Right forelimb (tissue), 1 donor: ENCODE results near the gene CITED4.

Source experiments
- DNase-seq: peaks from one replicate; pipeline ENCODE4 v3.0.0-alpha.2; 2018

Gene CITED4

GRCh38 chr1:40851643-40852042 is 10.5 kb downstream of the CITED4 start:
- DNase-seq = no peak

- DNase-seq = peak; percentile 81
Measured at GRCh38 chr1:40849801-40850592, 12.2 kb downstream of the CITED4 start.

- DNase-seq = no peak
Measured at GRCh38 chr1:40848530-40849189, 13.5 kb downstream of the CITED4 start.

- no peak for DNase-seq
Measured at GRCh38 chr1:40847023-40847745, 15.0 kb downstream of the CITED4 start.

DNA sequence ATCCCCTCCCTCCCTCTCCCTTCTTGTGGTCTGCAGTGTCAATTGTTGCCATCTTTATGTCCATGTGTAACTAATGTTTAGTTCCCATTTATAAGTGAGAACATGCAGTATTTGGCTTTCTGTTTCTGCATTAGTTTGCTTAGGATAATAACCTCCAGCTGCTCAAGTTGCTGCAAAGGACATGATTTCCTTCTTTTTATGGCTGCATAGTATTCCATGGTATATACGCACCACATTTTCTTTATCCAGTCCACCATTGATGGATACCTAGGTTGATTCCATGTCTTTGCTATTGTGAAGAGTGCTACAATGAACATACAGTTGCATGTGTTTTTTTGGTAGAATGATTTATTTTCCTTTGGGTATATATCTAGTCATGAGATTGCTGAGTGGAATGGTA is 16.3 kb downstream of the CITED4 start:
- DNase-seq = no peak

GRCh38 chr1:40844887-40845878 is 17.0 kb downstream of the CITED4 start:
- DNase-seq = no peak

- no peak for DNase-seq
Measured at GRCh38 chr1:40844079-40844478, 18.1 kb downstream of the CITED4 start.

GRCh38 chr1:40842691-40843090 is 19.5 kb downstream of the CITED4 start:
- DNase-seq = no peak

DNA sequence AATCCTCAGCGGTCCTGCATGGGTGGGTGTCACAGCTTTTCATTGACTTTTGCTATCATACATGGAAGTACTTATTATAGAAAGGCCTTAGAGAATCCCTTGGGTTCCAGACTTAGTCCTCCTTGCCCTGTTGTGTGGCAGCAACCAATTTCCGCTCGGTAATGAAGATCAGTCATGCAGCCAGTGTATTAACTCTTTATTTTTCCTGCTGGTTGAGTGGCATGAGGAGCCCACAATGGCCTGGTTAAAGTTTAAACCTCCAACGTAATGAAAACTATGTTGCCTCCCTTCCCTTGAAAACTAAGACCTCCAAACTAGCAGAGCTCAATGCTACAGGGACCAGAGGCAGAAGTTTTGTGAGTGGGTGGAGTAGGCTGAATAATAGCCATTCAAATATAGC is 20.0 kb downstream of the CITED4 start:
- no peak for DNase-seq

DNA sequence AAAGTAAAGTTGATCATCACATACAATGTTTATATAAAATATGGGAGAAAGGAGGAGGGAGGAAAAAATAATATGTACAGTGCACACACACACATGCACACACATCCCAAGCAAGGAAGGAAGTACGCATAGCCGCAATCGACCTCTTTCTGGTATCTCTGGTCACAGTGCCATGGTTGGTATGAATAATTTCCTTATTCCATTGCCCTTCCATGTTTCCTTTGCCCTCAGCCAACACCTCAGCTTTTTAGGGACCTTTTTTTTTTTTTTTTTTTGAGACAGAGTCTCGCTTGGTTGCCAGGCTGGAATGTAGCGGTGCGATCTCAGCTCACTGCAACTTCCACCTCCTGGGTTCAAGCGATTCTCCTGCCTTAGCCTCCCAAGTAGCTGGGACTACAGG is 20.6 kb downstream of the CITED4 start:
- no peak for DNase-seq

GRCh38 chr1:40840526-40841323 is 21.4 kb downstream of the CITED4 start:
- DNase-seq = no peak

DNA sequence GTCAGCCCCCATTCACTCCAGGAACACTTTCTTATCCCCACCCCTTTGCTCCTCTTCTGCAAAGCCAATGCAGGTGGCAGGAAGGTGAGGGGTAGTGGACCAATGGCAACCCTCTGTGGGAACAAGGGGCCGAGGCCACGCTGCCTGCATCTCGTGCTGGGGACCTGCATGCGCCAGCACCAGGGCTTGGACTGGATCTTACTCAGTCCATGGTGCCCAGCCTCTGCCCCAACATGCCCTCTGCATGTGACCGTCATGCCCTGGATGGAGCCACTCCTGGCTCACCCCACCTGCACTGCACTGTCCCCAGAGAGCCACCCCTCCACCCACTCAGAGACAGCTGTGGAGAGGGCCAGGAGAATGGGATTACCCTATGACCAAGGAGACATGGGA is 22.2 kb downstream of the CITED4 start:
- no peak for DNase-seq

GRCh38 chr1:40838980-40839942 is 22.9 kb downstream of the CITED4 start:
- DNase-seq = no peak

DNA sequence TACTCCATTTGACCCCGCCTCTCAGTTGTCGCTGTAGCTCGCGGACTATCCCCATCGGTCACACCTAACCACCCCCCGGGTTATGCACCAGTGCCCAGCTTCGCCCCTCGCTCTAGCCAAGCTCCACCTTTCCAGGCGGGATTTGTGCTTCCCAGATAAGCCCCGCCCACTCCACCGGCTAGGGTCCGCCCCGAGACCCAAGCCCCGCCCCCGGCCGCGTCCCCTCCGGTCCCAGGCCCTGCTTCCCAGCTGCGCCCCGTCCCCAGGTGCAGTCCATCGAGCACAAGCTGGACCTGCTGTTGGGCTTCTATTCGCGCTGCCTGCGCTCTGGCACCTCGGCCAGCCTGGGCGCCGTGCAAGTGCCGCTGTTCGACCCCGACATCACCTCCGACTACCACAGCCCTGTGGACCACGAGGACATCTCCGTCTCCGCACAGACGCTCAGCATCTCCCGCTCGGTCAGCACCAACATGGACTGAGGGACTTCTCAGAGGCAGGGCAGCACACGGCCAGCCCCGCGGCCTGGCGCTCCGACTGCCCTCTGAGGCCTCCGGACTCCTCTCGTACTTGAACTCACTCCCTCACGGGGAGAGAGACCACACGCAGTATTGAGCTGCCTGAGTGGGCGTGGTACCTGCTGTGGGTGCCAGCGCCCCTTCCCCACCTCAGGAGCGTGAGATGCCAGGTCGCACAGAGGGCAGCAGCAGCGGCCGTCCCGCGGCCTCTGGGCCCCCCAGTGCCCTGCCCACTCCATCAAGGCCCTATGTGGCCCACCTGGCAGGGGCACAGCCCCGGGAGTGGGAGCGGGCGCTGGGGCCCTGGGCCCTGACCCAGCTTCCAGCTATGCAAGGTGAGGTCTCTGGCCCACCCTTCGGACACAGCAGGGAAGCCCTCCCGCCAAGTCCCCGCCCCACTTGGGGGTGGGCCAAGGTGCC is 23.9 kb downstream of the CITED4 start:
- no peak for DNase-seq

DNA sequence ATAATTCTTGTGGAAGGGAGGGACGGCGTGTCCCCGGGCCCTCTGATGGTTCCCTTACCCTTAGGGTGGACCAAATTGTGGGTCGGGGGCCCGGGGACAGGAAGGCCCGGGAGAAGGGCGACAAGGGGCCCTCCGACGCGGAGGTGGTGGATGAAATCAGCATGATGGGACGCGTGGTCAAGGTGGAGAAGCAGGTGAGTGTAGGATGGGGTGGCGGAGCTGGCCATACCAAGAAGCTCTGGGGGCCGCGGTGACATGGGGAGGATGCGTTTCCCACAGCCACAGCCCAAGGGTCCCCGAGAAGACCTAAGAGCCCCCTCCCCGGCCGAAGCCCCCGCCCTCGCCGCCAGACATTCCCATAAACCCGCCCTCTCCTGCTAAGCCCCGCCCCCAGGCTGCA is 24.6 kb downstream of the CITED4 start:
- DNase-seq = no peak

DNA sequence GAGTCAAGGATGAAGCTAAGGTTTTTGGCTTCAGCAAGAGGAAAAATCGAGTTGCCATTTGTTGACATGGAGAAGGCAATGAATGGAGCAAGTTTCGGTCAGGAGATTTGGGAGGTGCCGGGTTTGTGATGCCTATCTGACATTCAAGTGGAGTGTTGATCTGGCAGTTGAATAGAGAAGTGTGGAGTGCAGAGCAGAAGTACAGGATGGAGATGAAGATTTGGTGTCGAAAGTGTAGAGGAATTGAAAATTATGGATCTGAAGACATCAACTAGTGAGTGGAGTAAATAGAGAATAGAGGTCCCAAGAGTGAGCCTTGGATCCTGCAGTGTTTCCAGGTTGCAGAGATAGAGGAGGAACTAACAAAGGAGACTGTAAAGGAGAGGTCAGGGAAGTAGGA is 25.9 kb downstream of the CITED4 start:
- DNase-seq = no peak

DNA sequence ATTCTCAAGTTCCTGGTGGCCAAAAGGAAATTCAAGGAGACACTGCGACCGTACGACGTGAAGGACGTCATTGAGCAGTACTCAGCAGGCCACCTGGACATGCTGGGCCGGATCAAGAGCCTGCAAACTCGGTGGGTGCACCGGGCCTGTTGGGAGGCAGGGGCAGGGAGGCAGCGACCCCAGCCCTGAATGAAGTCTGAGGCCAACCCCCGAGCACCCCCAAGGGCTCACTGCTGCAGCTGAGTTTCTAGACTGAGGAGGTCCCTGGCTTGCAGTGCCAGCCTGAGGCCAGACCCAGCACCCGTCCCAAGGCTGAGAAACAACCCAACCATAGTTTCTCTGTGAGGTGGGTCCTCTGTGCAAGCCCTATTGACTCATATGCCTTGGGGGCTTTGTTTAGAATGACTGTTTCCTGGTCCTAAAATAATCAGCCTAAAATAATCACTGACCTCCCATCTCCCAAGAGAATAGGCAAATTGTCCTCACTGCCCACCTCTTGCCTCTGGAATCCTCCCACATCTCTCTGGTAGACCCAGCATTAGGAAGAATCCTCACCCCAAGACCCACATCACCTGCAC is 27.1 kb downstream of the CITED4 start:
- no peak for DNase-seq

DNA sequence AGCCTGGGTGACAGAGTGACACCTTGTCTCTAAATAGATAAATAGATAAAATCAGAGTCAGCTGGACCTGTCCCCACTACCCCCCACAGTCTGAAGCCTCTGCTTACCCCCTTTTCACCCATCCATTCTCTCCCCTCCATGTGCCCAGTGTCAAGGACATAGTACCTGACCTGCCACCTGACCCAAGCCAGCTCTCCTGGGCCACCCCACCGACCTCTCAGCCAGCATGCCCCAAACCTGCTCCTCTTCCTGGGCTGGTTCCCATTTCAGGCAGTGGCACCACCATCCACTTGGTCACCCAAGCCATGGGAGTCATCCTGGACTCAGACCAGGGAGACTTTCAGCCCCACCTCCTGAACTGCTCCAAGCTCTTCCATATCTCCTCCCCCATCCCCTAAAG is 28.2 kb downstream of the CITED4 start:
- DNase-seq = no peak
